Parietal lobe (tissue), 1 donor: ENCODE measurements around the gene RAB40A. TPM values are rescaled to one million over a fixed set of nuclear protein-coding genes. Genes with fewer than 3 reads are reported as not detected.

Experiments
- total RNA-seq: library from RNA; depleted of rRNA; stranded (reverse); fragments of >200 nt; gene quantifications from one replicate; pipeline ENCODE4 v1.2.3, GENCODE V29; 2014

Gene RAB40A
- 3.4 TPM for total RNA-seq

GRCh38 chrX:103519389-103519788 is at the start of gene RAB40A:
RAB40A (minus strand) TSS chrX:103519489; CDS start chrX:103500756, 18,733 bp downstream.

Other genes starting within 250 kb of the RAB40A start
- gene TCEAL5, start 242.7 kb downstream of the RAB40A start, total RNA-seq = 6.6 TPM
- 111 TPM for gene BEX2, start 208.5 kb downstream of the RAB40A start, total RNA-seq
- gene TCEAL7, start 189.2 kb downstream of the RAB40A start, total RNA-seq = 41.0 TPM
- 29.7 TPM for gene TCEAL9, start 163.0 kb downstream of the RAB40A start, total RNA-seq
- gene BEX3, start 143.0 kb downstream of the RAB40A start, total RNA-seq = 168 TPM
- gene TCEAL4, start 66.0 kb upstream of the RAB40A start, total RNA-seq = 55.1 TPM
- gene TCEAL3, start 88.5 kb upstream of the RAB40A start, total RNA-seq = 11.3 TPM
- gene TCEAL1, start 109.5 kb upstream of the RAB40A start, total RNA-seq = 37.2 TPM
- 230 TPM for gene MORF4L2, start 167.2 kb upstream of the RAB40A start, total RNA-seq
- not detected for gene TMEM31, start 191.4 kb upstream of the RAB40A start, total RNA-seq